ENCODE data around the gene SYDE2.

SYDE2 gene

GRCh38 chr1:85223334-85223733 is 22.5 kb upstream of the SYDE2 start:
- intact Hi-C loops (cut with DNase I; ENCODE audit: low total_unique reads): no loop called here
- H3K4me1 ChIP-seq: peaks cover 0 to 33% (median 13%) of the 10 kb centered on the region in 4 donors
- no peak for TF ChIP-seq CTCF (IDR thresholded peaks at IDR 0.05)
- no peaks in the 10 kb centered on the region for H3K36me3 ChIP-seq
- H3K4me3 ChIP-seq: no peak overlapping the region
- H3K9me3 ChIP-seq: no peaks in the 10 kb centered on the region
- no peaks in the 10 kb centered on the region for H3K27me3 ChIP-seq
- DNase-seq: no peak
- H3K27ac ChIP-seq: no peak overlapping the region

- H3K36me3 ChIP-seq: no peaks in the 10 kb centered on the region
- H3K27me3 ChIP-seq: no peaks in the 10 kb centered on the region
- no peak for DNase-seq
- no peak overlapping the region for H3K4me3 ChIP-seq
- H3K4me1 ChIP-seq: peaks cover 0 to 29% (median 12%) of the 10 kb centered on the region in 4 donors
- TF ChIP-seq CTCF (IDR thresholded peaks at IDR 0.05): no peak
- intact Hi-C loops (cut with DNase I; ENCODE audit: low total_unique reads): no loop called here
- H3K27ac ChIP-seq: no peak overlapping the region
- no peaks in the 10 kb centered on the region for H3K9me3 ChIP-seq
Measured at GRCh38 chr1:85220756-85221201, 20.0 kb upstream of the SYDE2 start.

GRCh38 chr1:85219853-85220610 is 19.2 kb upstream of the SYDE2 start:
- H3K36me3 ChIP-seq: no peaks in the 10 kb centered on the region
- H3K9me3 ChIP-seq: no peaks in the 10 kb centered on the region
- intact Hi-C loops (cut with DNase I; ENCODE audit: low total_unique reads): no loop called here
- H3K27ac ChIP-seq: no peak overlapping the region
- H3K4me3 ChIP-seq: no peak overlapping the region
- no peaks in the 10 kb centered on the region for H3K27me3 ChIP-seq
- TF ChIP-seq CTCF (IDR thresholded peaks at IDR 0.05): no peak
- peaks cover 0 to 22% (median 6%) of the 10 kb centered on the region in 4 donors for H3K4me1 ChIP-seq
- no peak for DNase-seq

GRCh38 chr1:85216697-85217096 is 15.9 kb upstream of the SYDE2 start:
- intact Hi-C loops (cut with DNase I; ENCODE audit: low total_unique reads): no loop called here
- H3K36me3 ChIP-seq: no peaks in the 10 kb centered on the region
- TF ChIP-seq CTCF (IDR thresholded peaks at IDR 0.05): no peak
- no peaks in the 10 kb centered on the region for H3K27me3 ChIP-seq
- H3K4me3 ChIP-seq: no peak overlapping the region
- no peaks in the 10 kb centered on the region for H3K9me3 ChIP-seq
- DNase-seq: no peak
- H3K4me1 ChIP-seq: peaks cover 0 to 14% (median 3%) of the 10 kb centered on the region in 4 donors
- no peak overlapping the region for H3K27ac ChIP-seq

GRCh38 chr1:85214654-85215053 is 13.8 kb upstream of the SYDE2 start:
- Histone ChIP-seq H3K4me1 (no peaks in the 10 kb centered on the region), H3K27ac (no peak overlapping the region), H3K36me3 (no peaks in the 10 kb centered on the region), H3K4me3 (no peak overlapping the region), H3K9me3 (no peaks in the 10 kb centered on the region), H3K27me3 (no peaks in the 10 kb centered on the region)
- intact Hi-C loops (cut with DNase I; ENCODE audit: low total_unique reads): no loop called here
- DNase-seq: no peak
- TF ChIP-seq CTCF (IDR thresholded peaks at IDR 0.05): no peak
